Endothelial cell of umbilical vein (primary cell): Measurements from ENCODE around the gene TIPRL.

Experiments used
- GATA2 ChIP-seq: IDR thresholded peaks from 2 replicates; pipeline ENCODE4 v1.7.0; 2011; ENCODE audit warnings: low read depth, mild to moderate bottlenecking, moderate library complexity, mixed read lengths, low read length; ENCODE audit not compliant: insufficient read length, insufficient read depth
- POLR2A ChIP-seq: IDR thresholded peaks from 2 replicates; pipeline ENCODE4 v1.6.1; 2012; ENCODE audit warnings: low read depth, mild to moderate bottlenecking, control low read depth, low read length
- POLR2AphosphoS5 ChIP-seq: IDR thresholded peaks from 2 replicates; pipeline ENCODE4 v1.6.1; 2012; ENCODE audit warnings: low read depth, mild to moderate bottlenecking, control low read depth, low read length, moderate library complexity; ENCODE audit not compliant: insufficient read depth
- TF ChIP-seq, protein P1 (sequence below), 2 donors: IDR thresholded peaks; 1 replicate in 1 of 2; 2 replicates in 1 of 2; pipeline ENCODE4 v1.5.1; 2011; ENCODE audit warnings: low read length in 2 of 2, mild to moderate bottlenecking in 2 of 2, moderate library complexity in 2 of 2, control low read depth in 1 of 2, inconsistent platforms in 1 of 2, low read depth in 1 of 2; ENCODE audit not compliant: insufficient read depth in 1 of 2; ENCODE audit errors: extremely low read depth in 1 of 2
- TF ChIP-seq, protein P2 (sequence below): IDR thresholded peaks from 2 replicates; pipeline ENCODE4 v1.6.1; 2011; ENCODE audit not compliant: insufficient read depth, insufficient read length

DNA sequence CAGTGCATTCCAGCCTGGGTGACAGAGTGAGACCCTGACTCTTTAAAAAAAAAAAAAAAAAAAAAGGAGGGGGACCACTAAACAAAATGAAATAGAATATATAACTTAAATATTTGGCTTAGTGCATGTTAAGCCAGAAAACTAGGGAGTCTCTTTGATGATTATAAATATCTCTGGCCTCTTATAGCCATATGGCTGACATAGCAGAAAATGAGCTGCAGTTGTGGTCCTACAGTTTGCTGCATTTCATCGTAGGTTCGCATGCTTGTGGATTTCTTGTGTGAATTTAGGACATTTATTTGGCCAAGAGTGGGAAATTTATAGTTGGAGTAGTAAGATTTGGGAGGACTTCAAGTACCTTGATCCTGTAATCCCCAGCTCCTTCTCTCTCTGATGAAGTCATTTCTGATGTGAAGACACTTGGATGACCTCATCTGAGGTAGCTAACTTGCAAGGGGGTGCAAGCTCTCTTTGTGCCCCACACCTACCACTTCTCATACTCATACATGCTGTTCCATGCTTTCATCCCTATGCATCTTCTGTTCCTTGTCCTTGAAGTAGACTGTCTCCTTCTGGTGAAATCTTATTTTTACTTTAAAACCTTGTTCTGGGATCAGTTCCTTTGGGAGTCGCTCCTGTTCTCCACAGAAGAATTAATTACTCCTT is 6.4 kb upstream of the TIPRL start:
- TF ChIP-seq, protein P1, sequence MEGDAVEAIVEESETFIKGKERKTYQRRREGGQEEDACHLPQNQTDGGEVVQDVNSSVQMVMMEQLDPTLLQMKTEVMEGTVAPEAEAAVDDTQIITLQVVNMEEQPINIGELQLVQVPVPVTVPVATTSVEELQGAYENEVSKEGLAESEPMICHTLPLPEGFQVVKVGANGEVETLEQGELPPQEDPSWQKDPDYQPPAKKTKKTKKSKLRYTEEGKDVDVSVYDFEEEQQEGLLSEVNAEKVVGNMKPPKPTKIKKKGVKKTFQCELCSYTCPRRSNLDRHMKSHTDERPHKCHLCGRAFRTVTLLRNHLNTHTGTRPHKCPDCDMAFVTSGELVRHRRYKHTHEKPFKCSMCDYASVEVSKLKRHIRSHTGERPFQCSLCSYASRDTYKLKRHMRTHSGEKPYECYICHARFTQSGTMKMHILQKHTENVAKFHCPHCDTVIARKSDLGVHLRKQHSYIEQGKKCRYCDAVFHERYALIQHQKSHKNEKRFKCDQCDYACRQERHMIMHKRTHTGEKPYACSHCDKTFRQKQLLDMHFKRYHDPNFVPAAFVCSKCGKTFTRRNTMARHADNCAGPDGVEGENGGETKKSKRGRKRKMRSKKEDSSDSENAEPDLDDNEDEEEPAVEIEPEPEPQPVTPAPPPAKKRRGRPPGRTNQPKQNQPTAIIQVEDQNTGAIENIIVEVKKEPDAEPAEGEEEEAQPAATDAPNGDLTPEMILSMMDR (IDR thresholded peaks at IDR 0.05; ENCODE audit: extremely low read depth in 1 of 2, insufficient read depth in 1 of 2, low read depth in 1 of 2, low read length in 2 of 2), result no peak
- TF ChIP-seq, protein P2, sequence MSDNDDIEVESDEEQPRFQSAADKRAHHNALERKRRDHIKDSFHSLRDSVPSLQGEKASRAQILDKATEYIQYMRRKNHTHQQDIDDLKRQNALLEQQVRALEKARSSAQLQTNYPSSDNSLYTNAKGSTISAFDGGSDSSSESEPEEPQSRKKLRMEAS, result no peak
- TF ChIP-seq POLR2AphosphoS5 (no peak), POLR2A (no peak), GATA2 (no peak)
